CD4-positive, alpha-beta T cell treated with Interleukin-17A for 4 hours (primary cell): ENCODE results near the gene FGF4.
A peak's percentile ranks its signal among the peaks of the same experiment; 100 is the strongest.

Source experiments
- DNase-seq: peaks from one replicate; pipeline ENCODE4 v3.0.0-alpha.2; 2020; ENCODE audit warnings: mixed read lengths

The FGF4 gene

GRCh38 chr11:69807106-69807815, 32.1 kb upstream of the FGF4 start:
- no peak for DNase-seq

- no peak for DNase-seq
Observed at GRCh38 chr11:69804769-69805508, 29.8 kb upstream of the FGF4 start.

GRCh38 chr11:69803604-69804218, 28.6 kb upstream of the FGF4 start:
- no peak for DNase-seq

- DNase-seq = no peak
Observed at GRCh38 chr11:69803022-69803421, 27.9 kb upstream of the FGF4 start.

- DNase-seq = no peak
Observed at GRCh38 chr11:69802590-69802989, 27.4 kb upstream of the FGF4 start.

GRCh38 chr11:69801513-69802335, 26.6 kb upstream of the FGF4 start:
- peak; percentile 36 for DNase-seq

GRCh38 chr11:69800278-69800677, 25.1 kb upstream of the FGF4 start:
- DNase-seq = no peak

- DNase-seq = no peak
Observed at GRCh38 chr11:69799582-69799981, 24.4 kb upstream of the FGF4 start.

- no peak for DNase-seq
Observed at GRCh38 chr11:69799097-69799496, 24.0 kb upstream of the FGF4 start.

- no peak for DNase-seq
Observed at GRCh38 chr11:69797737-69798528, 22.8 kb upstream of the FGF4 start.

- DNase-seq = no peak
Observed at GRCh38 chr11:69797156-69797555, 22.0 kb upstream of the FGF4 start.

- DNase-seq = no peak
Observed at GRCh38 chr11:69796063-69796462, 20.9 kb upstream of the FGF4 start.

GRCh38 chr11:69791276-69792180, 16.4 kb upstream of the FGF4 start:
- DNase-seq = no peak

- no peak for DNase-seq
Observed at GRCh38 chr11:69788956-69789355, 13.8 kb upstream of the FGF4 start.

GRCh38 chr11:69787906-69788305, 12.8 kb upstream of the FGF4 start:
- DNase-seq = no peak

GRCh38 chr11:69787457-69787856, 12.3 kb upstream of the FGF4 start:
- no peak for DNase-seq

GRCh38 chr11:69781241-69781640, 6.1 kb upstream of the FGF4 start:
- DNase-seq = no peak

GRCh38 chr11:69778373-69778772, 3.2 kb upstream of the FGF4 start:
- DNase-seq = no peak

GRCh38 chr11:69774354-69775162, 583 bp downstream of the FGF4 start:
- no peak for DNase-seq

- DNase-seq = no peak
Observed at GRCh38 chr11:69773626-69774353, 1.4 kb downstream of the FGF4 start.
